Neutrophil (primary cell): ENCODE results near the gene ABHD1.
"Not testable (repeated sequence)": the region's sequence is repeated elsewhere in the genome, so short reads cannot be mapped to it uniquely, and the experiment has no call there.

ENCODE experiments used
- H3K27ac ChIP-seq: fragments of 200-600 bp; sonication (generic); 2 replicates; pipeline ENCODE4 v1.5.1; 2016; ENCODE audit warnings: mild to moderate bottlenecking, moderate library complexity
- H3K27me3 ChIP-seq: fragments of 200-600 bp; sonication (generic); 2 replicates; pipeline ENCODE4 v1.6.0; 2016; ENCODE audit warnings: mild to moderate bottlenecking
- H3K36me3 ChIP-seq: fragments of 200-600 bp; sonication (generic); 2 replicates; pipeline ENCODE4 v1.5.1; 2017
- H3K4me1 ChIP-seq, 2 experiments: fragments of 200-600 bp in 1 of 2; sonication (generic) in 1 of 2; 1 replicate in 1 of 2; 2 replicates in 1 of 2; pipeline versions ENCODE4 v1.5.1 to v1.6.1; 2013 to 2016; ENCODE audit warnings: low read depth in 1 of 2, low read length in 1 of 2, mild to moderate bottlenecking in 1 of 2, moderate library complexity in 1 of 2; ENCODE audit not compliant: control insufficient read depth in 1 of 2, insufficient read depth in 1 of 2
- H3K4me3 ChIP-seq, 2 experiments: fragments of 200-600 bp in 1 of 2; sonication (generic) in 1 of 2; 1 replicate in 1 of 2; 2 replicates in 1 of 2; pipeline ENCODE4 v1.5.1; 2013 to 2016; ENCODE audit warnings: low read depth in 1 of 2, low read length in 1 of 2, mild to moderate bottlenecking in 1 of 2, moderate library complexity in 1 of 2
- H3K9me3 ChIP-seq: fragments of 200-600 bp; sonication (generic); 2 replicates; pipeline ENCODE4 v1.5.1; 2016
- TF ChIP-seq, protein P1 (sequence below): fragments of 200-600 bp; sonication (generic); IDR thresholded peaks from 2 replicates; pipeline ENCODE4 v1.5.1; 2016; ENCODE audit warnings: antibody characterized with exemption

Gene ABHD1

DNA sequence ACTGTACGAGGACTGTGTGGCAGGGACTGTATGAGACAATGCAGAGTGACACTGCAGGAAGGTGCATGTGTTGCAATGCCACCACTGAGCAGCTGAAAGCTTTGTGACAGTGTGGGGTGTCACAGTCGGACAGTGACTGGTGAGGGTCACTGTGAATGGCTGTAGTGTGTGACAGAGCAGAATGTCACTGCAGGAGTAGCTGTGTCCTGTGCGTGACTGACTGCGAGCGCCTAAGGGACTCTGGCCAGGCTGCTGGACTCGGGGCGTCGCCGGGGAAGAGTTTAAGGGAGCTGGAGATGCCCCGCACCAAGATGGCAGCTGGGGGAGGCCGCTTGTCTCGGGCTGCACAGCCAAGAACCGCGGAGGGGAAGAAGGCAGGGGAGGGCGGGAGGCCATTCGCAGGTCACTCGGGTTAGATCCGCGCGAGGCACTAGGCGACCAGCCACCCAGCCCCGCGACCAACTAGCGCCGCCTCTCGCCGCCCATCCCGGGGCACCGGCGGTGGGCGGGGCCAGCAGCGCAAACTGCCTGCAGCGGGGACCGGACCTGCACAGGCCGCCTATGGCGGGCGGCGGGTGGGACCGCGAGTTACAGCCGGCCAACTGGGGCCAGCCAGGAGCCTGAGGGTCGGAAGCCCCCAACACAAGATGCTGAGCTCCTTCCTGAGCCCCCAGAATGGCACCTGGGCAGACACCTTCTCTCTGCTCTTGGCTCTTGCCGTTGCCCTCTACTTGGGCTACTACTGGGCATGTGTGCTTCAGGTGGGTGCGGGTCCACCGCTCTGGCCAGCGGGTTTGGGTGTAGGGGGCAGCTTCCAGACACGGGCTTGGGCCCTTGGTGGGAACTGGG is at the start of gene ABHD1:
Gene ABHD1 (plus strand): TSS at position 514 of the 849 bp plus-strand sequence. CDS start 134 bp downstream, at position 648.
- Histone ChIP-seq H3K4me1 (peaks cover 28 to 31% of the 10 kb centered on the region in 2 experiments), H3K27ac (peak within 1 kb of the TSS; percentile 87), H3K4me3 (peak within 1 kb of the TSS; percentile 70 to 85), H3K36me3 (peaks cover 5% of the 10 kb centered on the region), H3K27me3 (peaks cover 26% of the 10 kb centered on the region), H3K9me3 (no peaks in the 10 kb centered on the region)
- TF ChIP-seq, protein P1, sequence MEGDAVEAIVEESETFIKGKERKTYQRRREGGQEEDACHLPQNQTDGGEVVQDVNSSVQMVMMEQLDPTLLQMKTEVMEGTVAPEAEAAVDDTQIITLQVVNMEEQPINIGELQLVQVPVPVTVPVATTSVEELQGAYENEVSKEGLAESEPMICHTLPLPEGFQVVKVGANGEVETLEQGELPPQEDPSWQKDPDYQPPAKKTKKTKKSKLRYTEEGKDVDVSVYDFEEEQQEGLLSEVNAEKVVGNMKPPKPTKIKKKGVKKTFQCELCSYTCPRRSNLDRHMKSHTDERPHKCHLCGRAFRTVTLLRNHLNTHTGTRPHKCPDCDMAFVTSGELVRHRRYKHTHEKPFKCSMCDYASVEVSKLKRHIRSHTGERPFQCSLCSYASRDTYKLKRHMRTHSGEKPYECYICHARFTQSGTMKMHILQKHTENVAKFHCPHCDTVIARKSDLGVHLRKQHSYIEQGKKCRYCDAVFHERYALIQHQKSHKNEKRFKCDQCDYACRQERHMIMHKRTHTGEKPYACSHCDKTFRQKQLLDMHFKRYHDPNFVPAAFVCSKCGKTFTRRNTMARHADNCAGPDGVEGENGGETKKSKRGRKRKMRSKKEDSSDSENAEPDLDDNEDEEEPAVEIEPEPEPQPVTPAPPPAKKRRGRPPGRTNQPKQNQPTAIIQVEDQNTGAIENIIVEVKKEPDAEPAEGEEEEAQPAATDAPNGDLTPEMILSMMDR = no peak

- Histone ChIP-seq H3K27me3 (peaks cover 17% of the 10 kb centered on the region), H3K27ac (peak overlapping the region; percentile 51), H3K4me1 (peaks cover 65 to 77% of the 10 kb centered on the region in 2 experiments), H3K9me3 (no peaks in the 10 kb centered on the region), H3K4me3 (no peak overlapping the region), H3K36me3 (no peaks in the 10 kb centered on the region)
- TF ChIP-seq, protein P1 = no peak
These were observed 48.7 kb upstream of the ABHD1 start for GRCh38 chr2:27074738-27075565.

DNA sequence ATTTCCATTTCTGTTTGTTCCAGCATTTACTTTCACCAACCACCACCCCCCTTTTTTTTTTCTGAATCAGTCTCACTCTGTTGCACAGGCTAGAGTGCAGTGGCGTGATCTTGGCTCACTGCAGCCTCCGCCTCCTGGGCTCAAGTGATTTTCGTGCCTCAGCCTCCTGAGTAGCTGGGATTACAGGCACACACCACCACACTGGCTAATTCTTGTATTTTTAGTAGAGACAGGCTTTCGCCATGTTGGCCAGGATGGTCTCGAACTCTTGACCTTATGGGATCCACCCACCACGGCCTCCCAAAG is 48.1 kb upstream of the ABHD1 start:
- H3K4me3 ChIP-seq, H3K9me3 ChIP-seq, H3K36me3 ChIP-seq: not testable (repeated sequence)
- H3K27ac ChIP-seq = peak overlapping the region; percentile 51
- H3K4me1 ChIP-seq = peaks cover 62 to 77% of the 10 kb centered on the region in 2 experiments
- H3K27me3 ChIP-seq = peaks cover 17% of the 10 kb centered on the region

GRCh38 chr2:27076323-27076722 is 47.3 kb upstream of the ABHD1 start:
- no peaks in the 10 kb centered on the region for H3K9me3 ChIP-seq
- H3K4me3 ChIP-seq = no peak overlapping the region
- TF ChIP-seq, protein P1 = no peak
- no peaks in the 10 kb centered on the region for H3K36me3 ChIP-seq
- H3K4me1 ChIP-seq = peaks cover 63 to 77% of the 10 kb centered on the region in 2 experiments
- H3K27me3 ChIP-seq = peaks cover 17% of the 10 kb centered on the region
- H3K27ac ChIP-seq = no peak overlapping the region

DNA sequence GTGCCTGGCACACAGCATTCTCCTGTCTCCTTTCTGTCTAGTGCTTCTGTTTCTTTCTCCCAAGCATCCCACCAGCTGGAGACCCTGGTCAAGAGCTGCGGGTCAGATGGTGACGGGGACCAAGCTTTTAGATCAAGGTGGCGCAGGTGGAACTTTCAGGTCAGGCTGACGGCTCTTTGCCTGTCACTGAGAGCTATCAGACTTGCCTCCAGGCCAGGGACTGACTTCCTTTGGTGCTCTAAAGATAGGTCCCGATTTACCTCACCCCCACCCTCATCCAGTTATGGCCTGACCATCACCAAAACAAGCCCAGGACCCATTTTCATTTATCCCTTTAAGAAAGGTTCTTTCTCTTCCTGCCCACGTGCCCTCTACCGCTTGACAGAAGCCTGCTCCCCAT is 46.4 kb upstream of the ABHD1 start:
- Histone ChIP-seq H3K36me3 (no peaks in the 10 kb centered on the region), H3K4me3 (no peak overlapping the region), H3K9me3 (no peaks in the 10 kb centered on the region), H3K4me1 (peaks cover 66 to 81% of the 10 kb centered on the region in 2 experiments), H3K27me3 (peaks cover 17% of the 10 kb centered on the region), H3K27ac (no peak overlapping the region)
- TF ChIP-seq, protein P1 = no peak
